NCI-H2171 treated with DMSO at 0.1 percent for 48 hours (cell line): Measurements from ENCODE around the gene TRPC4.

Experiments
- DNase-seq: peaks from one replicate; lab custom pipeline; 2025; lab: John Stamatoyannopoulos, UW

TRPC4 gene

DNA sequence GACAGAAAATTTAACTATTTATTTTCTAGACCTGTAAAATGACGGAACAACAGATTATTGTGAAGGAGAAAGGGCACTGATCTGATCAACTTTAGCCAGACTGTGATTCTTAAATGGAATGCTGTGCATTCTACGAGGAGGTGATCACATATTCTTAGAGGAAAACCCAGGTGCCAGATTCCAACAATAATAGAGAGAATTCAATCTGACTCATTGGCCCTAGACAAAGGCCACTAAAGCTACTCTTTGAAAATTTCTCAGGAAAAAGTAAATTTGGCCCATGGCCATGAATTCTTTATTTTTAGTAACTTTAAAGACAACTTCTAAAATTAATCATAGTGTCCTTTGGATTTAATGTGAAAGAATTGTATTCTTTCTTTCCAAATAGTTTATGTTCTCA is 212.4 kb downstream of the TRPC4 start:
- DNase-seq = no peak

GRCh38 chr13:37656247-37656940 is 213.2 kb downstream of the TRPC4 start:
- DNase-seq = no peak

- no peak for DNase-seq
Measured at GRCh38 chr13:37652596-37652995, 217.0 kb downstream of the TRPC4 start.

DNA sequence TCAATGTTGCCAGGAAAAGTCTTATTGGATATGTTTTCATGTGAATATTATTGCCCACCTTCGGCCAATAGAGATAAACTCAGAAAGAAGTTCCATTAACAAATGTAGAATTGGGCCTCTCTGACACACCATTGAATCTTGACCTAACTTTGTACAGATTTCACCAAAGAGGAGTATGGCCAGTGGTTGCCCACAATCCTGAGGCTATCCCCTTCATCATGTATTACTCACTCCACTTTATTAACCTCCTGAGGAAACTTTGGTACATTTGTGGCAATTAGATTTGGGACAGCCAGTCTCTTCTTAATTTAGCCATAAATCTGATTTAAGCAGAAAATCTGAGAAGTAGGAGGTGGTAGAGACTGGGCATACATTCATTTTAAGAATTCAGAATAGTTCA is 217.7 kb downstream of the TRPC4 start:
- DNase-seq = no peak

DNA sequence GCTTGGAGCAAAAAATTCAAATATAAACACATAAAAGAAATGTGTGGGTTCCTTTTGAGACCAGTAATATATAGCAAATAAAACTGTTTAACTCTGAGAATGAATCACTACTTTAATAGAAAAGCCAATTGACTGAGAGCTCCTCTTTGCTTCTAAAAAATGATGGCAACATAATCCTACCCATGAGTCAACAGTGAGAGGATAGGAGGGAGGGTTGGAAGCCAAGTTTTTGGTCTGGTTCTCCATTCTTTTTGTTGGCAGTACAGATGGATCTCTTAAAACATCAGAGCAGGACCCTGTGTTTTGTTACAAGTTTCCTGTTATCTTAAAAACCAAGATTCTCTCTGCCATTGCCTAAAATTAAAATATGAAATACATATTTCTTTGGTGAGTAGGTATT is 221.0 kb downstream of the TRPC4 start:
- no peak for DNase-seq

GRCh38 chr13:37647031-37647650 is 222.4 kb downstream of the TRPC4 start:
- no peak for DNase-seq

- DNase-seq = no peak
Measured at GRCh38 chr13:37646531-37646930, 223.0 kb downstream of the TRPC4 start.

- no peak for DNase-seq
Measured at GRCh38 chr13:37645181-37645740, 224.3 kb downstream of the TRPC4 start.

DNA sequence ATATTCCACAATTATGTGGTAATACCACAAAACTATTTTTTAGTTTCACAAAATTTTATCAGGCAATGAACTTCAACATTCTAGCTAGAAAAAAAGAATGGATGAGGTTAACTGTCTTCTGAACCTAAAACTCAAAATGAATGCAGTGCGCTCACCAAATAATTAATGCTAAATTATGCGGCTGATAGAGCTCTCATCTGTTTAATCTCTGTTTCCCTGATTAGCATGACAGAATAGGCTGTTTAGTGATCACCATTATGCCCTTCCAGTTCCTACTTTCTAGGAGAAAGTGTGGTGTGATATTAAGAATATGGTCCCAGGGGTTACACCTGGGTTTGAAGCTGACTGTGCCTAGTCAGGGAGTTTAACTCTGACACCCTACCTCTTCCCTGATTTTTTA is 228.2 kb downstream of the TRPC4 start:
- no peak for DNase-seq

DNA sequence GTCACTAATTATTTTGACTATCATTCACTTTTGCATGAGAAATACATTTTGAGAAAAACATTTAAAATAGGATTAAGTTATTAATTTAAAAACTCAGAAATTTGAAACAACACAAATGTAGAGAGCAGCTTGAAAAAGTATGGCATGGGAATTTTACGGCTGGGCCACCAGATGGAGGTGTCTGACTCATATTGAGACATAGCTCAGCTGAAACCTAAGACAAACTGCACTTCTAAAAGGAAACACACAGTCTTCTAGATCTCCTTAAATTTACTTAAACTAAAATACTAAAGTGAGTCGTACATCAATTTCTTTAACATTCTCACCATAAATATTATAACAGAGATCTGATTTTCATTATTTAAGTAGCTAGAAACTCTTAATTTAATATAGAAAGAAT is 229.1 kb downstream of the TRPC4 start:
- no peak for DNase-seq

DNA sequence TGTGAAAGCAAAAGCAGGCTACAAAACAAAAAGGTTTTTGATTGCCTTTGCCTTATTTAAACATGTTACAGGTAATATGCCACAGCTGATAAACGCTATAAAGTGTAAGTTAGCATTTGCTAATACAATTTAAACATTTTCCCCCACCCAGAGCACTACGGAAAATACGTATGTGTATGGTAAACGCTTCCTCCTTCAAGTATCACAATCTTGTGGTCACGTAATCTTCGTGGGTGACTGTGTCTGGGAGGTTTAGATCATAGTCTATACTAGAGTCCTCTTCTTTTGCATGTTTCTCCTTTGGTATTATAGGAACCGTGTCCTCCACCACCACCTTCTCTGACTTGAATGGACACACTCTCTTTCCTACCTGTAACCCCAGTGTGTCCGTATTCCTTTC is 232.9 kb downstream of the TRPC4 start:
- no peak for DNase-seq

- DNase-seq = no peak
Measured at GRCh38 chr13:37632294-37632693, 237.3 kb downstream of the TRPC4 start.

DNA sequence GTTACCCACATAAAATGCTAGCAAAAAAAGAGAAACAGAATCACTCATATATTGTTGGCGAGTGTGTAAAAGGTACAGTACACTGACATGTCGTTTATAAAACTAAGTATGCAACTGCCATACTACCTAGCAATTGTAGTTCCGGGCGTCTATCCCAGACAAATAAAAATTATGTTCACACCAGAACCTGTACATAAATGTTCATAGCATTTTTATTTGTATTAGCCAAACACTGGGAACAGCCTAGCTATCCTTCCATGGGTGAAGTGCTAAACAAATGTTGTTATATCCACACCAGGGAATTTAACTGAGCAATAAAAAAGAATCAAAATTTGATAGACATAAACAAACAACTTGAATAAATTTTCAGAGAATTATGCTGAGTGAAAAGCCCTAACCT is 242.1 kb downstream of the TRPC4 start:
- DNase-seq = no peak

GRCh38 chr13:37621811-37622361 is 247.7 kb downstream of the TRPC4 start:
- DNase-seq = no peak

- no peak for DNase-seq
Measured at GRCh38 chr13:37618554-37618953, 251.0 kb downstream of the TRPC4 start.

DNA sequence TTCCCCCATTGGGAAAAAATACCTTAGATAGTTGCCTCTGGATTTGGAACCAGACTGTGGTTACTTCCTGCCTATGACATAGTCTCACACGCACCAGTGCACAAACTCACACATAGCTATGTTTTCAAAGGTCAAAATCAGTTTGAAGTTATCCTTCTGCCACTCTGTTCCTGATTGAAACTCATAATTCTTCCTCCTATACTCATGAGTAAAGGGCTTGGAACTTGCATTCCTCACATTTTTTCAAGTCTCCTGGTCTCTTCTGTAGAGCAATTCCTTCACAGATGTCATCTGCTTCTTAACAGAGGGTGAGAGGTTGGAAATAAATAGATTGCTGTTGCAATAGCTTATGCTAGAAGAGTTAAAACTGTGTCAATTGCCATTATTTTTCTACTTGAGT is 252.4 kb downstream of the TRPC4 start:
- no peak for DNase-seq

- DNase-seq = no peak
Measured at GRCh38 chr13:37616131-37616530, 253.4 kb downstream of the TRPC4 start.

DNA sequence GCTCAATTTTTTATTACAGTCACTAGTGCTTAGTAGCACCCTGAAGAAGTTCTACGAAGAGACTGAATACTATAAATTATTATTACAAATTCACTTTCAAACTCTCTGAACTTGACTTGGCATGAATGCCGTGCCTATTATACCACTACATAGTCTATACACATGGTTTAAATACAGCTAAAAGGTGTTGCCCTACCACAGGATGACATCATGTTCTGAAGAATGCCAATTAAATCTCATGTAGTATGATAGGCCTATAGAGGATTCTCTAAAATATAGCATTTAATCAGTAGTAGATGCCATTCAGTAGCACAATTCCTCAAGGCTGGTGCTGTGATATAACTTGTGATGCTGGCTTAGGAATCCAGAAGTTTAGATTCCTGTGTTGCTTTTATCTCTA is 254.3 kb downstream of the TRPC4 start:
- no peak for DNase-seq

DNA sequence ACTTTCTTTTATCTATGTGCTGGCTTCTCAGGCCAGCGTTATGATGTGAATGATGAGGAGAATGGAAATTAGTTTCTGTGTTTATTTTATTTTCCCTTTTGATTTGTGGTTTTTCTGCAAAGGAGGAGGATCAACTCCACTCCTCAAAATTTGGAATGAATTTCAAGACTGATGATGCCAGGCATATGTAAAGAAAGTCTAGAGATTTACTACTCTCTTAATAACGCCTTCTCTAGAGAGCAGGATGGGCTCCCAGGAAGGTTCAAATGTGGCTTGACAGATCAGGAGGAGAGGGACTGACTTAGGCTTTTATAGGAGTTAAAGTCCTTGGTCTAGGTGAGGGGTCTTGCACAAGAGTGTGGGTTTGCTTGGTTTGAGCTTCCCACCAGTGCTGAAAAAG is 255.9 kb downstream of the TRPC4 start:
- no peak for DNase-seq

GRCh38 chr13:37613236-37613635 is 256.3 kb downstream of the TRPC4 start:
- no peak for DNase-seq

- no peak for DNase-seq
Measured at GRCh38 chr13:37608750-37609339, 260.7 kb downstream of the TRPC4 start.

- no peak for DNase-seq
Measured at GRCh38 chr13:37602733-37603381, 266.7 kb downstream of the TRPC4 start.
